K562 (cell line): ENCODE results near the gene GGT1. TPM values are rescaled to one million over a fixed set of nuclear protein-coding genes. Genes with fewer than 3 reads are reported as not detected.
A peak's percentile ranks its signal among the peaks of the same experiment; 100 is the strongest.
"Not testable (repeated sequence)": the region's sequence is repeated elsewhere in the genome, so short reads cannot be mapped to it uniquely, and the experiment has no call there.

Experiments
- ATAC-seq: fragments of 200-7000 bp; cut with Tn5 transposase; 3 replicates; pipeline ENCODE4 v1.9.1; 2020; ENCODE audit warnings: moderate library complexity
- BruUV-seq: library from RNA; stranded (reverse); fragments of 400-500 nt; replicated peaks from 2 replicates; lab custom pipeline; 2021; lab: Mats Ljungman, UMichigan
- CTCF ChIA-PET: fragments of 300-600 bp; formaldehyde crosslinking; extraction: SDS; loops from one replicate; lab custom pipeline; 2021; ENCODE audit warnings: low intra/inter-chr PET ratio; lab: Yijun Ruan, JAX
- POLR2A ChIA-PET: fragments of 300-600, 350-650 bp; sonication (Branson Sonifier 250); formaldehyde crosslinking; extraction: SDS; loops from one replicate; lab custom pipeline; 2021; ENCODE audit warnings: antibody characterized with exemption, inconsistent platforms; lab: Yijun Ruan, JAX
- DNase-seq, 4 experiments: peaks; one replicate each; pipeline versions ENCODE4 v3.0.0 to v3.0.0-alpha.2; 2011 to 2018; ENCODE audit warnings: low spot score in 3 of 4, mixed read lengths in 3 of 4; ENCODE audit errors: extremely low read depth in 1 of 4
- FAIRE-seq: peaks from 2 replicates; lab custom pipeline; 2011; peaks lifted over from hg19 to GRCh38; lab: Jason Lieb, UNC
- H2AFZ ChIP-seq: 2 replicates; pipeline ENCODE4 v1.6.0; 2011; ENCODE audit warnings: low read depth, low read length, control low read depth, inconsistent platforms
- H3K27ac ChIP-seq: fragments of 200-600 bp; 3 replicates; pipeline ENCODE4 v1.8.0; 2011; ENCODE audit warnings: low read depth, mild to moderate bottlenecking, control low read depth, inconsistent platforms, low read length, moderate library complexity, mixed read lengths; ENCODE audit errors: extremely low read depth
- H3K27me3 ChIP-seq, 2 experiments: fragments of 300-600 bp in 1 of 2; 2 replicates in 1 of 2; 3 replicates in 1 of 2; pipeline versions ENCODE4 v1.6.0 to v1.8.0; 2011; ENCODE audit warnings: inconsistent platforms in 2 of 2, low read length in 2 of 2, mild to moderate bottlenecking in 1 of 2, mixed read lengths in 1 of 2, moderate library complexity in 1 of 2; ENCODE audit not compliant: control insufficient read depth in 2 of 2, insufficient read depth in 2 of 2
- H3K36me3 ChIP-seq: fragments of 300-600 bp; 3 replicates; pipeline ENCODE4 v1.8.0; 2011; ENCODE audit warnings: mild to moderate bottlenecking, low read length, inconsistent platforms; ENCODE audit not compliant: control insufficient read depth, insufficient read depth
- H3K4me1 ChIP-seq, 2 experiments: fragments of 200-600 bp in 1 of 2; replicated peaks in 1 of 2; 2 replicates in 1 of 2; 3 replicates in 1 of 2; pipeline versions ENCODE4 v1.5.1 to v1.8.0; 2011; ENCODE audit warnings: inconsistent platforms in 2 of 2, low read length in 2 of 2, mild to moderate bottlenecking in 1 of 2, mixed read lengths in 1 of 2, moderate library complexity in 1 of 2; ENCODE audit not compliant: control insufficient read depth in 2 of 2, insufficient read depth in 2 of 2
- H3K4me2 ChIP-seq: 2 replicates; pipeline ENCODE4 v1.6.1; 2011; ENCODE audit warnings: low read length, control low read depth, inconsistent platforms, mixed read lengths; ENCODE audit not compliant: insufficient read depth
- H3K4me3 ChIP-seq: fragments of 200-600 bp; sonication (generic), shearing (Covaris generic); 2 replicates; pipeline ENCODE4 v1.5.1; 2016; ENCODE audit warnings: control low read depth, inconsistent platforms
- H3K79me2 ChIP-seq: fragments of 200-600 bp; 3 replicates; pipeline ENCODE4 v1.8.0; 2011; ENCODE audit warnings: low read length, inconsistent platforms; ENCODE audit not compliant: control insufficient read depth, insufficient read depth
- H3K9ac ChIP-seq, 2 experiments: 2 replicates each; pipeline versions ENCODE4 v1.6.0 to v1.6.1; 2011; ENCODE audit warnings: low read depth in 2 of 2, low read length in 2 of 2, control low read depth in 1 of 2, inconsistent platforms in 1 of 2, mild to moderate bottlenecking in 1 of 2, mixed read lengths in 1 of 2; ENCODE audit not compliant: insufficient read depth in 1 of 2
- H3K9me1 ChIP-seq: one replicate; pipeline ENCODE4 v1.6.0; 2011; ENCODE audit warnings: inconsistent platforms, mild to moderate bottlenecking, low read length, moderate library complexity; ENCODE audit not compliant: control insufficient read depth, insufficient read depth
- H3K9me3 ChIP-seq: replicated peaks from 2 replicates; pipeline ENCODE4 v1.5.1; 2011; ENCODE audit warnings: low read depth, low read length, inconsistent platforms; ENCODE audit not compliant: control insufficient read depth, insufficient read depth
- H4K20me1 ChIP-seq: replicated peaks from 2 replicates; pipeline ENCODE4 v1.6.1; 2011; ENCODE audit warnings: low read length, inconsistent platforms, mixed read lengths; ENCODE audit not compliant: control insufficient read depth, insufficient read depth
- ZNF134 ChIP-seq: fragments of 250-450 bp; sonication (Bioruptor Pico); conservative IDR thresholded peaks from 2 replicates; pipeline ENCODE4 v1.4.0; 2020
- WGBS: fragments of 100-300 bp; shearing (Covaris generic); methylation state at CpG from one replicate; pipeline ENCODE4 v1.1.6; 2016; ENCODE audit warnings: low coverage, mixed read lengths; ENCODE audit not compliant: insufficient coverage; ENCODE audit errors: missing lambda C conversion rate; 5-methylcytosine and 5-hydroxymethylcytosine counted together
- in situ Hi-C: fragments of 300-500 bp; cut with MboI; formaldehyde crosslinking; loops from 4 replicates; pipeline ENCODE4 v1.15.0; 2018; ENCODE audit warnings: inconsistent platforms, mixed read lengths
- intact Hi-C: fragments of 100-400 bp; cut with micrococcal nuclease; formaldehyde crosslinking; loops from 2 replicates; pipeline ENCODE4 v1.14.2; 2022
- polyA plus RNA-seq, 8 experiments: library from polyadenylated mRNA; depleted of rRNA in 4 of 8; stranded (reverse) in 5 of 8; unstranded in 3 of 8; fragments of >200 nt; fragmentation: Nextera tagmentation in 2 of 8; fragmentation: Illumina TruSeq in 1 of 8; extraction: Ambion mirVana in 2 of 8; extraction: Trizol in 1 of 8; gene quantifications; 2 replicates each; pipeline versions ENCODE4 v1.2.1 to v1.2.3, GENCODE V29; 2011 to 2014; ENCODE audit warnings: inconsistent platforms in 1 of 8, missing spikeins in 1 of 8
- total RNA-seq, 7 experiments: library from RNA; depleted of rRNA in 6 of 7; stranded (reverse); fragments of >200 nt in 6 of 7; fragmentation: Illumina TruSeq in 2 of 7; extraction: Trizol in 2 of 7; gene quantifications; 2 replicates each; pipeline versions ENCODE4 v1.2.1 to v1.2.3, GENCODE V29; 2011 to 2021; ENCODE audit warnings: low replicate concordance in 1 of 7

Gene GGT1
- total and polyA plus RNA-seq, 9 of the 15 experiments (the other 6 are each of a cell fraction or from before 2014, with no cell fraction given): 0.46 to 11.8 (median 6.9) TPM

- H3K27me3 ChIP-seq, H2AFZ ChIP-seq, CTCF ChIA-PET, in situ Hi-C loops, H3K9ac ChIP-seq, H3K27ac ChIP-seq, DNase-seq, H3K4me2 ChIP-seq, ATAC-seq, H3K36me3 ChIP-seq, H3K9me3 ChIP-seq, H4K20me1 ChIP-seq, H3K9me1 ChIP-seq, H3K4me3 ChIP-seq, intact Hi-C loops, H3K79me2 ChIP-seq, POLR2A ChIA-PET, FAIRE-seq: not testable (repeated sequence)
- H3K4me1 ChIP-seq: peaks cover 6 to 23% of the 10 kb centered on the region in 2 experiments; a peak in 3 of 5 replicates
- 88% methylated on average over 3 of the region's 3 CpGs for WGBS
- peak; percentile 91 for TF ChIP-seq ZNF134
- BruUV-seq: TSS peak; percentile 63
These were observed 33.5 kb downstream of the GGT1 start for GRCh38 chr22:24636513-24636912.

GRCh38 chr22:24642307-24642706 is 39.3 kb downstream of the GGT1 start:
- H3K27ac ChIP-seq, H3K9me1 ChIP-seq, ATAC-seq, H3K4me3 ChIP-seq, DNase-seq, H3K27me3 ChIP-seq, H3K4me1 ChIP-seq, CTCF ChIA-PET, H3K9ac ChIP-seq, in situ Hi-C loops, H3K4me2 ChIP-seq, H3K36me3 ChIP-seq, H3K9me3 ChIP-seq, intact Hi-C loops, H4K20me1 ChIP-seq, POLR2A ChIA-PET, FAIRE-seq, H3K79me2 ChIP-seq, H2AFZ ChIP-seq, BruUV-seq: not testable (repeated sequence)
- no CpG with 5 or more reads among the region's 1 CpG for WGBS

- H2AFZ ChIP-seq, H3K27me3 ChIP-seq, POLR2A ChIA-PET, H3K4me1 ChIP-seq, H3K4me3 ChIP-seq, FAIRE-seq, in situ Hi-C loops, H3K27ac ChIP-seq, H3K9ac ChIP-seq, ATAC-seq, DNase-seq, BruUV-seq, H3K4me2 ChIP-seq, H3K9me3 ChIP-seq, H3K9me1 ChIP-seq, H3K79me2 ChIP-seq, intact Hi-C loops, H3K36me3 ChIP-seq, H4K20me1 ChIP-seq, CTCF ChIA-PET: not testable (repeated sequence)
- no CpG with 5 or more reads among the region's 11 CpGs for whole genome bisulfite sequencing
These were observed 41.4 kb downstream of the GGT1 start for GRCh38 chr22:24644409-24644808.
